Smooth muscle cell (in vitro differentiated cells): Measurements from ENCODE around the gene PSMB3. TPM values are rescaled to one million over a fixed set of nuclear protein-coding genes. Genes with fewer than 3 reads are reported as not detected.
"Not testable (repeated sequence)": the region's sequence is repeated elsewhere in the genome, so short reads cannot be mapped to it uniquely, and the experiment has no call there.

Experiments used
- DNase-seq: peaks from one replicate; lab custom pipeline; 2025; ENCODE audit not compliant: unreplicated experiment; lab: John Stamatoyannopoulos, UW
- H2AFZ ChIP-seq: fragments of 200-600 bp; sonication (generic); 2 replicates; pipeline ENCODE4 v1.6.0; 2016; ENCODE audit warnings: antibody characterized with exemption, low read depth, mild to moderate bottlenecking
- H3F3A ChIP-seq: fragments of 200-600 bp; sonication (generic); 2 replicates; pipeline ENCODE4 v1.6.0; 2017; ENCODE audit warnings: antibody characterized with exemption, low read depth
- H3K27ac ChIP-seq: fragments of 200-600 bp; sonication (generic); 2 replicates; pipeline ENCODE4 v1.5.1; 2016; ENCODE audit warnings: low read depth, mild to moderate bottlenecking
- H3K27me3 ChIP-seq: fragments of 200-600 bp; sonication (generic); 2 replicates; pipeline ENCODE4 v1.6.1; 2016; ENCODE audit warnings: low read depth, mild to moderate bottlenecking
- H3K36me3 ChIP-seq: fragments of 200-600 bp; sonication (generic); 2 replicates; pipeline ENCODE4 v1.5.1; 2016; ENCODE audit warnings: low read depth
- H3K4me1 ChIP-seq: fragments of 200-600 bp; sonication (generic); 2 replicates; pipeline ENCODE4 v1.5.1; 2016; ENCODE audit warnings: low read depth
- H3K4me2 ChIP-seq: fragments of 200-600 bp; sonication (generic); 2 replicates; pipeline ENCODE4 v1.6.0; 2016; ENCODE audit warnings: mild to moderate bottlenecking
- H3K4me3 ChIP-seq: fragments of 200-600 bp; sonication (generic); 2 replicates; pipeline ENCODE4 v1.5.1; 2016; ENCODE audit warnings: mild to moderate bottlenecking
- H3K79me2 ChIP-seq: fragments of 200-600 bp; sonication (generic); 2 replicates; pipeline ENCODE4 v1.6.0; 2016; ENCODE audit warnings: low read depth, mild to moderate bottlenecking
- H3K9ac ChIP-seq: fragments of 200-600 bp; sonication (generic); 2 replicates; pipeline ENCODE4 v1.6.0; 2016; ENCODE audit warnings: low read depth
- H3K9me3 ChIP-seq: fragments of 200-600 bp; sonication (generic); replicated peaks from 2 replicates; pipeline ENCODE4 v1.5.1; 2016; ENCODE audit warnings: low read depth
- H4K20me1 ChIP-seq: fragments of 200-600 bp; sonication (generic); 2 replicates; pipeline ENCODE4 v1.6.0; 2016; ENCODE audit warnings: low read depth
- WGBS: methylation state at CpG from one replicate; pipeline ENCODE4 v1.1.7; 2016; ENCODE audit warnings: low lambda C conversion rate; 5-methylcytosine and 5-hydroxymethylcytosine counted together
- polyA plus RNA-seq: library from polyadenylated mRNA; unstranded; fragments of >200 nt; fragmentation: Nextera tagmentation; extraction: Ambion mirVana; gene quantifications from 2 replicates; pipeline ENCODE4 v1.2.1, GENCODE V29; 2016
- total RNA-seq: library from RNA; depleted of rRNA; stranded (reverse); fragments of >200 nt; gene quantifications from 2 replicates; pipeline ENCODE4 v1.2.3, GENCODE V29; 2014
- TF ChIP-seq, protein P1 (sequence below): fragments of 200-600 bp; sonication (generic); IDR thresholded peaks from 2 replicates; pipeline ENCODE4 v1.5.1; 2017; ENCODE audit warnings: borderline replicate concordance, mild to moderate bottlenecking, antibody characterized with exemption; ENCODE audit not compliant: insufficient read depth, poor library complexity, severe bottlenecking

Gene PSMB3
- total and polyA plus RNA-seq, 2 experiments from 2014 or later, result 312 to 358 TPM

GRCh38 chr17:38721802-38722201, 30.7 kb upstream of the PSMB3 start:
- no peak overlapping the region for H3K27ac ChIP-seq
- no peak for DNase-seq
- H3K4me1 ChIP-seq, result peaks cover 11% of the 10 kb centered on the region
- TF ChIP-seq, protein P1, sequence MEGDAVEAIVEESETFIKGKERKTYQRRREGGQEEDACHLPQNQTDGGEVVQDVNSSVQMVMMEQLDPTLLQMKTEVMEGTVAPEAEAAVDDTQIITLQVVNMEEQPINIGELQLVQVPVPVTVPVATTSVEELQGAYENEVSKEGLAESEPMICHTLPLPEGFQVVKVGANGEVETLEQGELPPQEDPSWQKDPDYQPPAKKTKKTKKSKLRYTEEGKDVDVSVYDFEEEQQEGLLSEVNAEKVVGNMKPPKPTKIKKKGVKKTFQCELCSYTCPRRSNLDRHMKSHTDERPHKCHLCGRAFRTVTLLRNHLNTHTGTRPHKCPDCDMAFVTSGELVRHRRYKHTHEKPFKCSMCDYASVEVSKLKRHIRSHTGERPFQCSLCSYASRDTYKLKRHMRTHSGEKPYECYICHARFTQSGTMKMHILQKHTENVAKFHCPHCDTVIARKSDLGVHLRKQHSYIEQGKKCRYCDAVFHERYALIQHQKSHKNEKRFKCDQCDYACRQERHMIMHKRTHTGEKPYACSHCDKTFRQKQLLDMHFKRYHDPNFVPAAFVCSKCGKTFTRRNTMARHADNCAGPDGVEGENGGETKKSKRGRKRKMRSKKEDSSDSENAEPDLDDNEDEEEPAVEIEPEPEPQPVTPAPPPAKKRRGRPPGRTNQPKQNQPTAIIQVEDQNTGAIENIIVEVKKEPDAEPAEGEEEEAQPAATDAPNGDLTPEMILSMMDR, result no peak
- H3K9ac ChIP-seq, result no peak overlapping the region
- no peaks in the 10 kb centered on the region for H3K27me3 ChIP-seq
- H3K79me2 ChIP-seq, result no peaks in the 10 kb centered on the region
- 77% methylated on average over 2 of the region's 16 CpGs for WGBS
- no peaks in the 10 kb centered on the region for H3K36me3 ChIP-seq
- H3F3A ChIP-seq, result no peaks in the 10 kb centered on the region
- H3K4me3 ChIP-seq, result no peak overlapping the region
- H2AFZ ChIP-seq, result no peak overlapping the region
- no peak overlapping the region for H3K4me2 ChIP-seq
- no peaks in the 10 kb centered on the region for H3K9me3 ChIP-seq
- H4K20me1 ChIP-seq, result no peaks in the 10 kb centered on the region

- Histone ChIP-seq H3K9ac (no peak overlapping the region), H3K36me3 (no peaks in the 10 kb centered on the region), H3K4me1 (peaks cover 3% of the 10 kb centered on the region), H3K9me3 (no peaks in the 10 kb centered on the region), H3K27me3 (no peaks in the 10 kb centered on the region), H3K4me2 (no peak overlapping the region), H3F3A (no peaks in the 10 kb centered on the region), H2AFZ (no peak overlapping the region), H3K79me2 (no peaks in the 10 kb centered on the region), H3K4me3 (no peak overlapping the region), H3K27ac (no peak overlapping the region), H4K20me1 (no peaks in the 10 kb centered on the region)
- DNase-seq, result no peak
- TF ChIP-seq, protein P1, result no peak
- WGBS, result 90% methylated on average over 16 of the region's 16 CpGs
Observed at GRCh38 chr17:38724337-38724988, 28.1 kb upstream of the PSMB3 start.

GRCh38 chr17:38725066-38725465, 27.5 kb upstream of the PSMB3 start:
- Histone ChIP-seq H3K79me2 (no peaks in the 10 kb centered on the region), H2AFZ (no peak overlapping the region), H3K9ac (no peak overlapping the region), H3K9me3 (no peaks in the 10 kb centered on the region), H3K4me2 (no peak overlapping the region), H3K36me3 (no peaks in the 10 kb centered on the region), H4K20me1 (no peaks in the 10 kb centered on the region), H3K4me1 (no peaks in the 10 kb centered on the region), H3K27me3 (no peaks in the 10 kb centered on the region), H3K4me3 (no peak overlapping the region), H3F3A (no peaks in the 10 kb centered on the region), H3K27ac (no peak overlapping the region)
- TF ChIP-seq, protein P1, result no peak
- 87% methylated on average over 10 of the region's 10 CpGs for WGBS
- no peak for DNase-seq

DNA sequence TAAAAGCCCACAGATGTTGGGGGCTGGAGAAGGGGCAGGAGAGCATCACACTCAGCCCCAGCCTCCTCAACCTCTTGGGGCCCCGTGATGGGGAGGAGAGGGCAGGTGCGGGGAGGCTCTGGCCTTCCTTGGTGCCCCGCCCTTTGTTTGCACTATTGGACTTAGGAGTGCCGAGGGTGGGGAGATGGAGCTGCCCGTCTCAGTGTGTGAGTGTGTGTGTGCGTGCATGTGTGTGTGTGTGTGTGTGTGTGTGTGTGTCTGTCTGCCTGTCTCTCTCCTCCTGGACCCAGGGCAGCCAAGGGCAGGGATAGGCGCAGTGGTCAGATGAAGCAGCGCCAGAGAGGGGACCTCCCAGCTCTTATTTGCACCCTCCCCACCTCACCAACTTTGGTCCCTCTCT, 26.4 kb upstream of the PSMB3 start:
- H3K79me2 ChIP-seq, H3K27ac ChIP-seq, H3K9me3 ChIP-seq, H3K4me1 ChIP-seq, DNase-seq, H3K27me3 ChIP-seq, H2AFZ ChIP-seq, H4K20me1 ChIP-seq, H3F3A ChIP-seq, H3K9ac ChIP-seq, H3K36me3 ChIP-seq, H3K4me2 ChIP-seq, H3K4me3 ChIP-seq: not testable (repeated sequence)
- 84% methylated on average over 5 of the region's 8 CpGs for WGBS
